ENCODE data around the gene PLP2.

GRCh38 chrX:49208399-49208798, 36.7 kb downstream of the PLP2 start:
- TF ChIP-seq, protein P1, sequence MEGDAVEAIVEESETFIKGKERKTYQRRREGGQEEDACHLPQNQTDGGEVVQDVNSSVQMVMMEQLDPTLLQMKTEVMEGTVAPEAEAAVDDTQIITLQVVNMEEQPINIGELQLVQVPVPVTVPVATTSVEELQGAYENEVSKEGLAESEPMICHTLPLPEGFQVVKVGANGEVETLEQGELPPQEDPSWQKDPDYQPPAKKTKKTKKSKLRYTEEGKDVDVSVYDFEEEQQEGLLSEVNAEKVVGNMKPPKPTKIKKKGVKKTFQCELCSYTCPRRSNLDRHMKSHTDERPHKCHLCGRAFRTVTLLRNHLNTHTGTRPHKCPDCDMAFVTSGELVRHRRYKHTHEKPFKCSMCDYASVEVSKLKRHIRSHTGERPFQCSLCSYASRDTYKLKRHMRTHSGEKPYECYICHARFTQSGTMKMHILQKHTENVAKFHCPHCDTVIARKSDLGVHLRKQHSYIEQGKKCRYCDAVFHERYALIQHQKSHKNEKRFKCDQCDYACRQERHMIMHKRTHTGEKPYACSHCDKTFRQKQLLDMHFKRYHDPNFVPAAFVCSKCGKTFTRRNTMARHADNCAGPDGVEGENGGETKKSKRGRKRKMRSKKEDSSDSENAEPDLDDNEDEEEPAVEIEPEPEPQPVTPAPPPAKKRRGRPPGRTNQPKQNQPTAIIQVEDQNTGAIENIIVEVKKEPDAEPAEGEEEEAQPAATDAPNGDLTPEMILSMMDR (IDR thresholded peaks at IDR 0.05), result no peak
- no peak for TF ChIP-seq POLR2A (IDR thresholded peaks at IDR 0.05)

Measured in right lobe of liver (tissue), 4 donors.